Measurements from ENCODE around the gene SLC2A13. TPM values are rescaled to one million over a fixed set of nuclear protein-coding genes. Genes with fewer than 3 reads are reported as not detected.
"Not testable (repeated sequence)": the region's sequence is repeated elsewhere in the genome, so short reads cannot be mapped to it uniquely, and the experiment has no call there.

SLC2A13 gene
- polyA plus RNA-seq, 1 donor, result 3.2 TPM

DNA sequence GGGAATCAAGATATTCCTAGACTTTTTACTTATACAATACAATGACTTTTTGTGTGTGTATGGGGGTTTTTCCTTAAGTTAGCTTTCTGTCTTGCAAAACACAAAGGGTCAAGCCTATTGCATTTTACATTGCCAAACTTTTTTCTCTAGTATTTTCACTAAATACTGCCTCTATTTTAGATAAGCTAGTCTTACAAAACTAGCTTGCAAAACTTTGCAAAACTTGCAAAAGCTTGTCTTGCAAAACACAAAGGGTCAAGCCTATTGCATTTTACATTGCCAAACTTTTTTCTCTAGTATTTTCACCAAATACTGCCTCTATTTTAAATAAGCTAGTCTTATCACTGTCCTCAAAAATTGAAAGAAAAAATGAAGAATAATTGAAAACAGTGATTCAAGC lies 183.3 kb downstream of the SLC2A13 start:
- DNase-seq, result not testable (repeated sequence)

DNA sequence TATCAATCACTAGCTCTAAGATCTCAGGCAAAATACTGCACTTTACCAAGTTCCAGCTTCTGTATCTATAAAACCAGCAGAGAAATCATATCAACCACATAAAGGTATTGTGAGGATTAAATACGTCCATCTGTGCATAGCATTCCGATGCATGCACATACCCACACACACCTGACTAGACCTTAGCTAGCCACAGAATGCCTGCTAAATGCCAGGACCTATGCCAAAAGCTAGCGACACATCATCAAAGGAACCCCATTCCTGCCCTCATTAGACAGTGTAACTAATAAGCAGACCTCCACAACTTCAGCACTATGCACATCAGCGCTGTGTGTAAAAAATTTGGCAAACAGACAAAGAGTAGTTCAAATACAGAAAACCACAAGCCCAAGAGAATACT lies 185.2 kb downstream of the SLC2A13 start:
- DNase-seq, result no peak

DNA sequence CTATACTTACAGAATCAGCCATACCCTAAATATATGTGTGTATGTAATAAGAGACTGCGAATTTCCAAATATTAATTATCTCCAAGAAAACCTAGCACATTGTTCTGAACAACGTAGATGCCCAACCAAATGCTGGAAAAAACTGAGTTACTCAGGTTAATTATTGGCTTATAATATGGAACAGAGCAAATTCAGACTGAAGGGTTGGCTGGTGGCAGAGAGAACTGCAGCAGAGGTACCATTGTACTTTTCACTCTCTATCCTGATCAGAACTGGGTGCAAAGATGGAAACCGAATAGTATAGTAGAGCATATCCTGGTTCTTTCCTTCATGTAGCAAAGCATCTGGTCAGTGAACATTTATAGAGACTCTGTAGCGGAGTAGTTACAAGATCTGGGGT lies 185.7 kb downstream of the SLC2A13 start:
- DNase-seq, result no peak

DNA sequence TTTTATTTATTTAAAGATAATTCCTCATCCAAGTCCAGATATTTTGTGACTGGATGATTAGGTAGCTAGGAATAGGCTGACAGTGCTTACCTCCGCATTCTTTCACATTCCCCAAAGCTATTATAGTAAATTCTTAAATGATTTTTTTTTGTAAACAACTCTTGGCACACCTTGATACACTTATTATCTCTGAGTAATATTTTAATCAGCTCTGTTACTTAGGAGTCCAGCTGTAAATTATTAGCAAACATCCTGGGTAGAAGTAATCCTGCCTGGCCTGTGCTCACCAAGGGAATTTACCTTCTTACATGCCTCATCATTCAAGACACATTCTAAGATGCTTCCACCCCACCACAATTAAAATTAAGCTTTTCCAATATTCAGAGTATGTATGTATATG lies 186.1 kb downstream of the SLC2A13 start:
- DNase-seq, result no peak

DNA sequence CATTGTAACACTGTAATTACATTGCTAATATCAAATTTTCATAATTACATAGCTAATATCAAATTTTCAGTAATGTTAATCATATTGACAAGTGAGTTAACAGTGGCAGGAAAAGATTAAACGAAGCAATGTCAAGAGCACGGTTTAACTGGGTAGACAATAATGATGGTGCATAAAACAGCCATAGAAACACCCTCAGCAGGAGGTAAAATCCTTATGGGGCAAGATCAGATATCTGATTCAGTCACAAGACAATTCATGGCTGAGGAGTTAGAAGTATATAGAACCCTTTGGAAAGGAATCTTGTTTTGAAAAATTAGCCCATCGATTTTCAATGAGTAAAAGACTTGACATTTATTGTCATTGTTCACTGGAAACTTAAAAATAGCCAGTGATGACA lies 190.6 kb downstream of the SLC2A13 start:
- no peak for DNase-seq

DNA sequence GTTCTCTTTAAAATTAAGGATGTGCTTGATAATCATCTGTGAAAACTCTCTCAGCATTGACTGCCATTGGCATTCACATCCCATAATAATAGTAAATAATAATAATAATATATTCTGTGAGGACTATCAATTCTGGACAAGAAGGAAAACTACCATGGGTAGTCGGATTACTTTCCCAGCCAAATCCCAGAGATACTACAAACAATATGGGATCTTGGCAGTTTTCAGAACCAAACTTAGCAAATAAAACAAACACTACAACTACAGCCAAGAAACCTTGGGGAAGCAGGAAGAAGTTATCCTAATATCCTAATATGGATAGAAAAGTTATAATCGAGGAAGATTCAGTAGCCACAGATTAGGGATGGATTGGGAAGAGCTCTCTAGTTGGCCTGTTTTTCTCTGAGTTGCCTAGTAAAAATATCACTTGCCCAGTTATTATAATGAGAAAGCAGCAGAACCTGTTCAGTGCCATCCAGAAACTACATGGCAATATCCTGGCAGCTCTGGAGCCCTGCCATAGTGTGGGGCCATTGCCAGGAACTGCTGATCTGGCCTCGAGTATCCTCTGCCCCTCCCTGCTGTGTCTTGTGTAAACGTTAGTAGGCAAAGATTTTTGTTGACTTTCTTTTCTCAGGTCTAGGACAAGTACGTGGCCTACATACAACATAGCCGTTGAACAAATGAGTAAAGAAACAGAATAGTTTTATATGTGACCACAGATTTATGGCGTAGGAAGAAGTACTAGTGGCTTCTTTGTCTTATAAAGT lies 193.5 kb downstream of the SLC2A13 start:
- DNase-seq, result no peak

DNA sequence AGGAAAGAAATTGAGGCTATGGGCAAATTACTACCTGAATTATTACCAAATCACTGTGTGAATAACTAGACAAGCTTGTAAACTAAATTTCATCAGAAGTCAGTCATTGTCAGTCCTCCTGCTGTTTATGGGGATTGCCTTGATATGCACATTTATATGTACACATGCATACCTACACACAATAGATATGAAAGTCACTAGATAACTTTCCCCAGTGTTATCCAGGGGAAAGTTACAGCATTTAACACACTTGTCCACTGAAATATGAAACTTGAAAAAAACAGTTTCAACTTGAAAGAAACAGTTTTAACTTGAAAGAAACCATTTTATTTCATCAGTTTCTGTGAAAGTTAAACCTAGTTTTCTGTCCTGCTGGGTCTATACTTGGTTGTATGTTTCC lies 199.6 kb downstream of the SLC2A13 start:
- no peak for DNase-seq

DNA sequence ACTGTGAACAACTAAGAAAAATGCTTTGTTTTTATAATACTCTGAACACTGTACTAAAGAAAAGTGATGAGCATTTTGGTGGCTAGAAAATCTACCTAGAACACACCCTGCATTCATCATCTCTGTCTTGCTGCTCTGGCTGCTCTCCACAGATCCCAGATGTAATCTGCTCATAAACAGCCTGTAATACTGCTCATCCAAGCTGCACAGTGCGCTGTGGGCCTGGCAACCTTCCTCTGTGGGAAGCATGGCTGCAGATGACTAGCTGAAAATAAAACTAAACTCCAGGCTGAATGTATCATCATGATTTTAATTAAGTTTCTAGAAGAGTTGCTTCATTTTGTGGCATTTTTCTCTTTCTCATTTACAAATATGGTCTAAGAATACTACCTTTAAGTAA lies 200.7 kb downstream of the SLC2A13 start:
- peak; percentile 61 for DNase-seq

DNA sequence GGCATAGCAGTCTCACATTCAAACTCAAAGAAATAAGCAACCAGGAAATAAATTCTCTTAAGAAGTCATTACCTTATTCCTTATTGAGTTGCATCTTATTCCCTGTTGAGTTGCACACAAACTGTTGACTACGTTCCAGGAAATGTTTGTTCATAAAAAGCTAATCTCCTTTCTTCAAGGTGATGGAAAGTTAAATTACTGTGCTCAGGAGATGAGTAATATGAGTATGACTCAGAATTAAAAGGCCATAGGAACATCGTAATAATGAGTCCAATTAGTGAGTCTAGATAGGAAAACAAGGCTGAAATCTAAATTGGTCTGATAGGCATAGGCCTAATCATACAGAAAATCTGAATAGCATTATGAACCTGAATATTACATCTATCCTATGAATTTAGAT lies 203.1 kb downstream of the SLC2A13 start:
- no peak for DNase-seq

DNA sequence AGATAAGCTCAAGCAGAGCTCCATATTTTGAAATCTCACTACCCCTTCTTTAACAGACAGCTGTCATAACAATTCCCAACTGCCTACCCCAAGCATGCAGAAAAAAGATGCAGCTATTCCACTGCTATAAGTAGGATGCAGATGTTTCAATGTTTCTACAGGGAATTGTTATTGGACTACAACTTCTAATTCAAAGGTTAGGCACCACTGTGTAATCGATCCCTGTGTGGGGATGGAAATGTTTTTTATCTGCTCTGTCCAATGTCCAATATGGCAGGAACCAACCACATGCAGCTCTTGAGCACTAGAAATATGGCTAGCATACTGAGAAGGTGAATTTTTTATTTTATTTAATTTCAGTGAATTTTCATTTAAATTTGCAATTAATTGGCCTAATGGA lies 208.6 kb downstream of the SLC2A13 start:
- DNase-seq, result no peak

DNA sequence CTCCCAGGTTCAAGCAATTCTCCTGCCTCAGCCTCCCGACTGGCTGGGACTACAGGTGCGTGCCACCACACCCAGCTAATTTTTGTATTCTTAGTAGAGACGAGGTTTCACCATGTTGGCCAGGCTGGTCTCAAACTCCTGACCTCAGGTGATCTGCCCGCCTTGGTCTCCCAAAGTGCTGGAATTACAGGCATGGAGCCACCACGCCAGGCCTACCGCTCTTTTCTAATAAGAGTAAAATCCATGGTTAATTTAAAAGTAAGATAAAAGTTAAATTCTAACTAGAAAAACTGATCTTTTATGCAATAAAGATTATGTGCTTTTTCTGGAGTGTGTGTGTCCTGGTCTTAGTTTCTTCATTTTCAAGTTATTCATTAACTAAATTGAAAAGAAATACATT lies 212.5 kb downstream of the SLC2A13 start:
- not testable (repeated sequence) for DNase-seq

DNA sequence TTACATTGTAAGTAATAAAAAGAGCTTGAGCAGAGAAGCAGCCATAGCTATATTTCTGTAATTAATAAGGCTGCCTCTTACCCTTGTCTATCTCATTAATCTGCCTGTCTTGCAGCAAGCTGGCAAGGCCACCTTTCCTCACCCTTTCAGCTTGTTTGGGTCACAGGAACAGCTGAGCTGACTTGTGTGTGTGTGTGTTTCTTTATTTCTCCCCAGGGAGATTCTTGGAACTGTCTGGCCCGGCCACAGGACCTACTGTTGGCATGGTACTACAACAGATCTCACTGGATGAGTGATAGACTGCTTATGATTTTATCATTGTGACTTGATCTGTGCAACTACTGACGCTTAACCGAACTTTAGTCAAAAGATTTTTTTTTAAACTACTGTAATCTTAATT lies 213.7 kb downstream of the SLC2A13 start:
- DNase-seq, result no peak

DNA sequence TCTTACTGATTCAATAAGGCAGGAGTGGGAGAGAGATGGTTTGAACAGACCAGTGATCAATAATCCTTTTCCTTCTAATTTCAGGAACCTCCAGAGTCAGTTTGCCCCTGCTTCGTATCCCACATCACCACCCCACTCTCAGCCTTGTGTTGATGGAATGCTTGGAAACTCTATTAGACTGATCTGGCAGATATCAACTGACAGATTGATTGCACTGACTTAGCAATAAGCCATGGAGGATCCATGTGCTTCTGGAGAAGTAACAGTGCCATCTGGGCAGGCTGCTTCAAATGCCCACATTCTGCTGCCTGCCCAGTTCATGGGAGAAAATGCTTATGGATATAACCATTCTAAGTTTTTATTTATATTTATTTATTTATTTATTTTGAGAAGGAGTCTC lies 218.0 kb downstream of the SLC2A13 start:
- no peak for DNase-seq

DNA sequence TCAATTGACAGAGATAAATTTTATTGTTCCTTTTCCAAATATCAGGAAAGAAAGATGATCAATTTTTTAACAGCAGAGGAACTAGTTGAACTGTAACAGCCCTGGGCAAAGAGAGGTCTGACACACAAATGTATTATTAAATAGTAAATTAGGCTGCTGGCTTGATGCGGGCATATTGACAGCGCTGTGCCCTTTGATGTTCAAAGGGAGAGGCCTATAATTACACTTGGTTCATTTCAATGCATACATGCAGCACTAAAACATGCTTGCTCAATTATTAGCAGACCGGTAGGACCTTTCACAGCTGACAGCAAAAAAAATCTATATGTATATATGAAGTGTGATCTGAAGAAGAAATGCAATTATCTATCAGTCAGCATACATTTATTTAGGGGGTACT lies 219.8 kb downstream of the SLC2A13 start:
- no peak for DNase-seq

DNA sequence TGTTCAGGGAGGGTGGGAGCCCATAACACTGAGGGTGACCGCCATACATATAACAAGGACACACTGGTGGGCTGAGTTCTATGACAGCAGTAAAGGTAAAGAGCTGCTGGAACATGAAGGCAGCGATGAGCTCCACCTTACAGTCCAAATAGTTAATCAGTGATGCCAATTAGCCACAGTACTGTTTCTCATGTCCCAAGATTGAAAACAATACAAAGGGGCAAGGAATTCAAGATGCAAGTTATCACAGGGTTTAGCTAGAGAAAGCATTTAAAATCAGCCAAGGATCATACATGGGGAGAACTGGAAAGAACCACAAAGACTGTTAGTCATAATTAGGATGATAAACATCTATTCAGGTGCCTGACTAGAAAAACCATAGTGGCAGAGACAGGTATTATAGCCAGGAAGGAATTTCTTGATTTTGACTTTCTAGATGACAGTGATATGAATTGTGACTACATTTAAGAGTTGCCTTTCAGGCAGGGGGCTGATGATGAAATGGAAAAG lies 221.2 kb downstream of the SLC2A13 start:
- no peak for DNase-seq

DNA sequence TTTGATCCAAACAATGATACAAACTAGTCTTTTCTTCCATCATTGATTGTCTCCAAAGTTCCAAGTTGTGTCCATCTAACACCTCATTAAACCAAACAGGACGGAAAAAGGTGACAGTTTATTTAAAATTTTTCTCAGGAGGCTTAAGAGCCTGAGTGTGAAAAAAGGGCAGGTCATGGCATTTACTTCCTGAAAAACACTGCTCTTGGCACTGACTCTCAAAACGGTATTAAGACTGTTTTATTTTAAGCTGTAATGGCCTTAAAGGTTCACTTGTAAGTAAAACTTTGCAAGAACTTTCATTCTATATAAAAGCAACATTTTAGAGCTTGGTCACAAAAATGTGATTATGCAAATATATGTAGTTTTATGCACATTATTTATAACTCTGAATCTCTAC lies 222.5 kb downstream of the SLC2A13 start:
- DNase-seq, result no peak

DNA sequence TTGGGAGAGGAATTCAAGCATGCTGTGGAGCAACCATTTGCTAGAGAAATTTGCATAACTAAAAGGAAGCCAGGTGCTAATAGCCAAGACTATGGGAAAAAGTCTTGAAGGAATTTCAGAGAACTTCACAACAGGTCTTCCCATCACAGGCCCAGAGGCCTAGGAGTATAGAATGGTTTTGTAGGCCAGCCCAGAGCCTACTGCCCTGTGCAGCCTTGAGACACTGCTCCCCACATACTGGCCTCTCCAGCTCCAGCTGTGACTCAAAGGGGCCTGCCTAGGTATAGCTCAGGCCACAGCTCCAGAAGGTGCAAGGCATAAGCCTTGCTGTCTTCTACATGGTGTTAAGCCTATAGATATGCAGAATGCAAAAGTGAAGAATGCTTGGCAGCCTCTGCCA lies 227.1 kb downstream of the SLC2A13 start:
- DNase-seq, result no peak

DNA sequence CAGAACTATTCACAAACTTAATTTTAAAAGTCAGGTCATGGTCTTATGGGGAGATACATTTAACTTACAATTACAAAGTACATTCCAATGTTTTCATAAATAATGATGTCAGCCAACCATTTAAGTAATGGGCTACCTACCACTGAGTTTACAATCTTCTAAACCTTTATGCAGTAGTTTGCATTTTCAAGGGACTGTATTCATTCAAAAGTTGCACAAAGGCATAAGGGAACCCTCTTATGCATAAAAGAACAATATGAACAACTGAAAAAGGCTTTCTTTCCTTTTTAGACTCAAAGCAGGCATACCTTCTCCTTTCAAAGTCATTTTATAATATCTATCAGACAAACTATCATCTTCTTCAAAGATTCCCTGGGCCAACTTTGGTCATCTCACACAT lies 230.2 kb downstream of the SLC2A13 start:
- DNase-seq, result no peak

DNA sequence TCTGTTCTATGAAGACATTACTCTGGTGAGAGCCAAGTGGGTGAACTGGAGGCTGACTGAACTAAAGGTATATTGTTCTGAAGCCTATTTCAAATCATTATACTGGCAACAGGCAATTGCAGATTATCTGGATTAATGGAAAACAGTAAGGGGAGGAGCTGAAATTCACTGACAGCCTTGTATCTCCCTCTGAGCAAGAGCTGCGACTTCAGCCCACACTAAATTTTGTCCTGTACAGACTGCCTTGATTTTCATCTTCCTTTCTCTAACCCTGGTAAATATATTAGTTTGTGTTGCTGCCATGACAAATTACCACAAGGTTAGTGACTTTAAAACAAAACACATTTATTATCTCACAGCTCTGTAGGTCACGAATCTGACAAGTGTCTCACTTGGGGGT lies 231.1 kb downstream of the SLC2A13 start:
- DNase-seq, result no peak

DNA sequence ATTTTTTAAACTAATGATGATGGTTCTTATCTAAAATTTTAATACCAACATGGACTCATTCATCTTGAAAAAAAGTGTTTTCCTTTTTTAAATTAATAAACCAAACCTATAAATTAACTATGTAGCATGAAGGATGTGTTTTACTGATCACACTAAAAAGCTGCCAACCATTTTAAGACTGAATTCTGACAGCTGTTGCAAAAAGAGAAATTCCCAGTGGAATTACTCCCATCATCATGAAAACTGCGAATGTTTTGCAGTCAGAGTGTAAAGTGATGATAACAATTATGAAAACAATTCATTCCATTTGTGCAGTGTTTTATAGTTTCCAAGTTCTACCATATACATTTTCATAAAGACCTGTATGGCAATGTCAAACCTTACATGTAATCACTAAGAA lies 232.8 kb downstream of the SLC2A13 start:
- no peak for DNase-seq

DNA sequence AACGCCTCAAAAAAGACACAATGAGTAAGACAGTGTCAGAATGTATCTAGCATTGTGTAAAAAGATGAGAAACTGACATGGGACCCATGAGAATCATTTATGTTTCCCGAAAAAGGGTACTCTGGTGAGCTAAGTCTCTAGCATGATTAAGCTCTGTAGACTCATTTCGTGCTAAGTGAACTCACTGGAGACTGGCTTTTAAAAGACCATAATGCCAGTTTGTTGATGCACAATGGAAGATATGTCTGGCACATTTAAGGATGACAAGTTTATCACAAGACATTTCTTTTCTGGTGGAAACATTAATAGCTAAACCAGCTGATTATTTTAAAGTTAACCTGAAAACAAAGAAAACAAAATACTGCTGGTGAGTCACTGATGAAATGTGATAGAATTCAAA lies 233.5 kb downstream of the SLC2A13 start:
- DNase-seq, result no peak

DNA sequence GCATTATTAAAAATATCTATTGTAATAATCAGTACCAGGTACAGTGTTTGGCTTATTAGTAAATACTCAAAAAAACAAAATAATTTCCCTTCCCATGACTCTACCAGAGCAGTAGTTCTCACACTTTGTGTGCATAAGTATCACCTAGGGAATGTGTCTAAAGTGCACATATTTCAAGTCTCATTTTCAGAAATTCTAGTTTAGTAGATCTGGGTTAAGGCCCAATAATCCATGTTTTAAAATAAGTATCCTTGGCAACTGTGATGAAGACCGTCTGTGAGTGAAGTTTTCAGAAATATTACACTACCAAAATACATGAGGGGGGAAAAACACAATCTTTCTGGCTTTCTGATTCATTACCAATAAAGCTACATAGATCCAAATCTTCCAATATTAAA lies 237.6 kb downstream of the SLC2A13 start:
- DNase-seq, result no peak

DNA sequence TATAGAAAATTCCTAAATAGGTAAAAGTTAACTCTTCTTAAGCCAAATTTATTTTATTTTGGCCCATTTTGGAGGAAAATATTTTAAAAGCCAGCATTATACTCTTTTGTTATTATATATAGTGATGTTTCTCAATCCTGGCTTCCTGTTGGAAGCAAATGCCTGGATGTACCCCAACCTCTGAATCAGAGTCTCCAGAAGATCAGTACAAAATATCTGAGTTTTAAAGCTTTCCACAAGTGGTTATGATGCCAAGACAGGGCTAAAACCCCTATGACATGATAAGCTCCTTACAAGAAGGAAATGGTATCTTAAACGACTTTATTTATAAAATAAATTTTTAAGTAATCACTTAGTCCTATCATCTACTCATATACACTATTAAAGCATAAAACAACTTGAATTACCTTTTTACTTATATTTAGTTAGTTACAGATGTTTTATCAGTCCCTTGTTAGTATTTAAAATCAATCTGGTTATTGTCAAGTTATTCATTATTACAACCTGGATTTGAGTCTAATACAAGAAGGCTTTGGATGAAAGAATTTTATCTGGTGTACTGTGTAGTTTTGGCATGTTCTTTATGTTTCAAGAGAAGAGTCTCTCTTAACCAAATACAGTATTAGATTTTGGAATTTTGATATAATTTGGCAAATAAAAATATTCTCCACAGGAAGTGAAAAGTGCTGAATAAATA lies 238.1 kb downstream of the SLC2A13 start:
- no peak for DNase-seq

DNA sequence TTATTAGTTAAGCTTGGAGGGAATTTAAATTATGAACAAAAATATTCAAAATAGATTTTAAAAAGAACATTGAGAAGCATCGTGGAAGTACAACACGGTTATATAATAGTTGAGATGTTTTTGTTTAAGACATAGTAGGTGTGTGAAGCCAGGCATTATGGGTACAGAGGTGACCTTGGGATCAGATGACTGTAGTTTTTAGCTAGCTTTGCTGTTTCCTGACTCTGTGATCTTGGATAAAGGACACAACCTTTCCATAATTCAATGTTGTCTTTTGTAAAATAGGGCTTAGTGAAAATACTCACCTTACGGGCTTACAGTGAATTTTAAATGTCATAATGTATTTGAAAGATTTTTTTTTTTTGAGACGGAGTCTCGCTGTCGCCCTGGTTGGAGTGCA lies 239.7 kb downstream of the SLC2A13 start:
- DNase-seq, result no peak
